IMR-90 (cell line): ENCODE measurements around the gene DHX40. TPM values are rescaled to one million over a fixed set of nuclear protein-coding genes. Genes with fewer than 3 reads are reported as not detected.

Source experiments
- ATAC-seq: fragments of 200-7000 bp; cut with Tn5 transposase; 2 replicates; pipeline ENCODE4 v1.9.1; 2020; ENCODE audit warnings: low read depth, mild to moderate bottlenecking, moderate library complexity
- BruUV-seq: library from RNA; stranded (reverse); fragments of 400-500 nt; replicated peaks from 2 replicates; lab custom pipeline; 2021; lab: Mats Ljungman, UMichigan
- CTCF ChIA-PET: fragments of 300-600 bp; formaldehyde crosslinking; extraction: SDS; loops from one replicate; lab custom pipeline; 2021; ENCODE audit warnings: antibody characterized with exemption; lab: Yijun Ruan, JAX
- POLR2A ChIA-PET: fragments of 300-600 bp; sonication (Branson Sonifier 250); formaldehyde crosslinking; loops from one replicate; lab custom pipeline; 2022; ENCODE audit warnings: antibody characterized with exemption; ENCODE audit not compliant: unreplicated experiment; lab: Charles Lee
- DNase-seq: peaks from one replicate; pipeline ENCODE4 v3.0.0; 2013
- H2AFZ ChIP-seq: replicated peaks from 2 replicates; pipeline ENCODE3; 2013; ENCODE audit warnings: low read length, mild to moderate bottlenecking; ENCODE audit not compliant: poor library complexity
- H2AK5ac ChIP-seq: 2 replicates; pipeline ENCODE4 v1.6.1; 2013; ENCODE audit warnings: low read depth, low read length, inconsistent platforms
- H2AK9ac ChIP-seq: replicated peaks from 2 replicates; pipeline ENCODE3; 2013; ENCODE audit warnings: mild to moderate bottlenecking, low read depth, low read length, moderate library complexity; ENCODE audit not compliant: poor library complexity
- H2BK120ac ChIP-seq: 2 replicates; pipeline ENCODE4 v1.6.1; 2013; ENCODE audit warnings: low read depth, low read length, inconsistent platforms
- H2BK15ac ChIP-seq: 3 replicates; pipeline ENCODE4 v1.6.1; 2013; ENCODE audit warnings: low read depth, low read length, inconsistent platforms
- H2BK20ac ChIP-seq: 2 replicates; pipeline ENCODE4 v1.6.1; 2013; ENCODE audit warnings: low read depth, mild to moderate bottlenecking, inconsistent platforms, low read length, moderate library complexity
- H2BK5ac ChIP-seq: 2 replicates; pipeline ENCODE4 v1.6.1; 2013; ENCODE audit warnings: mild to moderate bottlenecking, low read depth, low read length, inconsistent platforms; ENCODE audit not compliant: poor library complexity, severe bottlenecking
- H3K14ac ChIP-seq: replicated peaks from 2 replicates; pipeline ENCODE4 v1.6.1; 2013; ENCODE audit warnings: low read depth, low read length, inconsistent platforms
- H3K18ac ChIP-seq: 2 replicates; pipeline ENCODE4 v1.6.1; 2013; ENCODE audit warnings: low read depth, low read length, control low read depth
- H3K23ac ChIP-seq: 2 replicates; pipeline ENCODE4 v1.6.1; 2013; ENCODE audit warnings: low read depth, low read length, inconsistent platforms
- H3K27ac ChIP-seq: 2 replicates; pipeline ENCODE4 v1.5.1; 2013; ENCODE audit warnings: mild to moderate bottlenecking, control low read depth, low read length; ENCODE audit not compliant: insufficient read depth
- H3K27me3 ChIP-seq: 2 replicates; pipeline ENCODE4 v1.6.1; 2013; ENCODE audit warnings: low read length; ENCODE audit not compliant: control insufficient read depth, insufficient read depth
- H3K36me3 ChIP-seq: 2 replicates; pipeline ENCODE4 v1.6.1; 2013; ENCODE audit warnings: low read length, mixed read lengths; ENCODE audit not compliant: control insufficient read depth, insufficient read depth
- H3K4ac ChIP-seq: 2 replicates; pipeline ENCODE4 v1.6.1; 2013; ENCODE audit warnings: low read depth, low read length, inconsistent platforms
- H3K4me1 ChIP-seq: 2 replicates; pipeline ENCODE4 v1.6.1; 2013; ENCODE audit warnings: low read length, mixed read lengths; ENCODE audit not compliant: control insufficient read depth, insufficient read depth
- H3K4me2 ChIP-seq: 2 replicates; pipeline ENCODE4 v1.6.1; 2013; ENCODE audit warnings: low read depth, mild to moderate bottlenecking, control low read depth, low read length, moderate library complexity
- H3K4me3 ChIP-seq: 2 replicates; pipeline ENCODE4 v1.5.1; 2013; ENCODE audit warnings: low read depth, mild to moderate bottlenecking, control low read depth, low read length, moderate library complexity; ENCODE audit not compliant: insufficient read depth
- H3K56ac ChIP-seq: 2 replicates; pipeline ENCODE4 v1.6.1; 2013; ENCODE audit warnings: low read length, inconsistent platforms; ENCODE audit not compliant: insufficient read depth; ENCODE audit errors: extremely low read depth
- H3K79me1 ChIP-seq, 2 experiments: 2 replicates each; pipeline ENCODE4 v1.6.1; 2013; ENCODE audit warnings: low read length in 2 of 2, inconsistent platforms in 1 of 2, low read depth in 1 of 2
- H3K9ac ChIP-seq: 2 replicates; pipeline ENCODE4 v1.6.1; 2013; ENCODE audit warnings: low read depth, low read length, control low read depth
- H3K9me1 ChIP-seq: 2 replicates; pipeline ENCODE4 v1.6.1; 2013; ENCODE audit warnings: low read length, inconsistent platforms; ENCODE audit not compliant: insufficient read depth
- H3K9me3 ChIP-seq: 2 replicates; pipeline ENCODE4 v1.6.1; 2013; ENCODE audit warnings: low read length; ENCODE audit not compliant: control insufficient read depth, insufficient read depth
- H4K20me1 ChIP-seq: 2 replicates; pipeline ENCODE4 v1.6.1; 2013; ENCODE audit warnings: low read length, inconsistent platforms; ENCODE audit not compliant: insufficient read depth
- H4K5ac ChIP-seq: 2 replicates; pipeline ENCODE4 v1.6.1; 2013; ENCODE audit warnings: mild to moderate bottlenecking, low read depth, low read length, control low read depth
- H4K8ac ChIP-seq, 2 experiments: 2 replicates each; pipeline ENCODE4 v1.6.1; 2013; ENCODE audit warnings: low read depth in 2 of 2, low read length in 2 of 2, control low read depth in 1 of 2, inconsistent platforms in 1 of 2
- H4K91ac ChIP-seq: 2 replicates; pipeline ENCODE4 v1.6.1; 2013; ENCODE audit warnings: low read depth, low read length, inconsistent platforms; ENCODE audit not compliant: insufficient read depth
- BHLHE40 ChIP-seq: fragments of 150-350 bp; IDR thresholded peaks from 2 replicates; pipeline ENCODE4 v1.6.1; 2016; ENCODE audit warnings: mild to moderate bottlenecking, low read depth, low read length
- CEBPB ChIP-seq: IDR thresholded peaks from 2 replicates; pipeline ENCODE4 v1.6.1; 2012; ENCODE audit warnings: low read depth, low read length, improper control_type of control experiment
- CHD1 ChIP-seq: IDR thresholded peaks from 2 replicates; pipeline ENCODE4 v1.6.1; 2012; ENCODE audit warnings: low read depth, low read length, improper control_type of control experiment
- FOS ChIP-seq: fragments of 150-350 bp; IDR thresholded peaks from 2 replicates; pipeline ENCODE4 v1.6.1; 2016; ENCODE audit warnings: low read depth, low read length
- MAFK ChIP-seq: IDR thresholded peaks from 2 replicates; pipeline ENCODE4 v1.6.1; 2012; ENCODE audit warnings: low read depth, low read length, improper control_type of control experiment
- MXI1 ChIP-seq: IDR thresholded peaks from 2 replicates; pipeline ENCODE4 v1.6.1; 2012; ENCODE audit warnings: low read depth, mild to moderate bottlenecking, low read length, moderate library complexity, borderline replicate concordance
- NFE2L2 ChIP-seq: fragments of 150-350 bp; IDR thresholded peaks from 2 replicates; pipeline ENCODE4 v1.6.1; 2016; ENCODE audit warnings: low read depth, mild to moderate bottlenecking, low read length
- POLR2A ChIP-seq: IDR thresholded peaks from 2 replicates; pipeline ENCODE4 v1.6.1; 2012; ENCODE audit warnings: mild to moderate bottlenecking, low read depth, low read length
- RAD21 ChIP-seq: IDR thresholded peaks from 2 replicates; pipeline ENCODE4 v1.6.1; 2012; ENCODE audit warnings: low read length, improper control_type of control experiment
- RCOR1 ChIP-seq: IDR thresholded peaks from 2 replicates; pipeline ENCODE4 v1.6.1; 2012; ENCODE audit warnings: mild to moderate bottlenecking, low read length, improper control_type of control experiment; ENCODE audit not compliant: insufficient replicate concordance
- SMC3 ChIP-seq: fragments of 150-350 bp; IDR thresholded peaks from 2 replicates; pipeline ENCODE4 v1.6.1; 2016; ENCODE audit warnings: low read depth, mild to moderate bottlenecking, antibody characterized with exemption, low read length, moderate library complexity
- dilution Hi-C: fragments of 300-500 bp; cut with HindIII; formaldehyde crosslinking; loops from one replicate; pipeline ENCODE4 v1.14.3; 2018; ENCODE audit warnings: low sequenced_read_pairs; ENCODE audit not compliant: unreplicated experiment
- in situ Hi-C: fragments of 300-500 bp; cut with MboI; formaldehyde crosslinking; loops from 3 replicates; pipeline ENCODE4 v1.14.3; 2019; ENCODE audit warnings: low sequenced_read_pairs, inconsistent platforms, mixed read lengths
- intact Hi-C: fragments of 100-400 bp; cut with micrococcal nuclease; formaldehyde crosslinking; loops from 2 replicates; pipeline ENCODE4 v1.10.0; 2022
- polyA plus RNA-seq, 3 experiments: library from polyadenylated mRNA; depleted of rRNA; stranded (reverse); fragments of >200 nt; gene quantifications; 2 replicates each; pipeline ENCODE4 v1.2.3, GENCODE V29; 2012; ENCODE audit warnings: low replicate concordance in 1 of 3
- total RNA-seq: library from RNA; depleted of rRNA; stranded (reverse); fragments of >200 nt; gene quantifications from 2 replicates; pipeline ENCODE4 v1.2.3, GENCODE V29; 2012
- TF ChIP-seq, protein P1 (sequence below): conservative IDR thresholded peaks from 2 replicates; pipeline ENCODE4 v1.5.1; 2012; ENCODE audit warnings: mild to moderate bottlenecking, low read depth, low read length, improper control_type of control experiment
- TF ChIP-seq, protein P2 (sequence below): fragments of 150-350 bp; IDR thresholded peaks from 2 replicates; pipeline ENCODE4 v1.6.1; 2017; ENCODE audit warnings: mild to moderate bottlenecking, antibody characterized with exemption, low read length, low read depth
- TF ChIP-seq, protein P3 (sequence below): fragments of 150-350 bp; IDR thresholded peaks from 2 replicates; pipeline ENCODE4 v1.6.1; 2016; ENCODE audit warnings: low read depth, mild to moderate bottlenecking, low read length, moderate library complexity, borderline replicate concordance

DHX40 gene
- total and polyA plus RNA-seq, 2 of the 4 experiments (the other 2 are of a cell fraction): 17.4 to 44.4 TPM

DNA sequence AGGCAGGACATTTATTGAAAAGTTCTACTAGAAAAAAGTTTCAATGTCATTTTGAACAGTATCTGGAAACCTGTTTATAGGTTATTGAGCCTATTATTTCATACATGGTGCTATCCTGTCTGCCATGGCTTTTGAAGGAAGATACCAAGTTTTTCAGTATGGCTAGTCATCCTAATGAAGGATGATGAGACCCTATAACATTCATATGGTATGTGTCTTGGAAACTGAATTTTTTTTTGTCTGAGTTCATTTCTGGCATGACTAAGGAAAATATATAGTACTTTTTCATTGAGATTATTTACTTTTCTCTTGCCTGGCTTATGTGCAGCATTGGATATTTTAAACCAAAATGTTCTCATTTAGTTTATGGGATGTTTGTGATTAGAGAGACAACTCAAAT, 84.5 kb downstream of the DHX40 start:
- Histone ChIP-seq H3K4ac (no peak overlapping the region), H3K9ac (no peak overlapping the region), H3K4me3 (no peak overlapping the region), H3K27me3 (no peaks in the 10 kb centered on the region), H4K5ac (no peak overlapping the region), H3K27ac (no peak overlapping the region), H4K20me1 (peaks cover 63% of the 10 kb centered on the region; the same call in 1 of the 2 replicates), H4K91ac (no peak overlapping the region), H3K79me1 (peaks cover 35 to 65% of the 10 kb centered on the region in 2 experiments), H2BK15ac (no peak overlapping the region), H2AK9ac (no peak overlapping the region), H2BK20ac (no peak overlapping the region), H3K36me3 (peaks cover 51% of the 10 kb centered on the region), H3K4me1 (peaks cover 5% of the 10 kb centered on the region; the same call in 1 of the 2 replicates), H2AFZ (no peak overlapping the region), H3K9me3 (peaks cover 5% of the 10 kb centered on the region), H3K56ac (no peak overlapping the region), H3K14ac (no peak overlapping the region), H2BK5ac (no peak overlapping the region), H2AK5ac (no peak overlapping the region), H2BK120ac (no peak overlapping the region), H4K8ac (no peak overlapping the region), H3K18ac (no peak overlapping the region), H3K4me2 (no peak overlapping the region), H3K9me1 (peaks cover 2% of the 10 kb centered on the region; the same call in 1 of the 2 replicates), H3K23ac (no peak overlapping the region)
- POLR2A ChIA-PET: no interaction called here
- in situ Hi-C loops: no loop called here
- TF ChIP-seq CHD1: no peak
- no peak for TF ChIP-seq NFE2L2
- TF ChIP-seq MAFK: no peak
- TF ChIP-seq CEBPB: no peak
- no peak for TF ChIP-seq SMC3
- no peak for TF ChIP-seq RAD21
- TF ChIP-seq MXI1: no peak
- no peak for TF ChIP-seq RCOR1
- no peak for TF ChIP-seq FOS
- TF ChIP-seq, protein P1, sequence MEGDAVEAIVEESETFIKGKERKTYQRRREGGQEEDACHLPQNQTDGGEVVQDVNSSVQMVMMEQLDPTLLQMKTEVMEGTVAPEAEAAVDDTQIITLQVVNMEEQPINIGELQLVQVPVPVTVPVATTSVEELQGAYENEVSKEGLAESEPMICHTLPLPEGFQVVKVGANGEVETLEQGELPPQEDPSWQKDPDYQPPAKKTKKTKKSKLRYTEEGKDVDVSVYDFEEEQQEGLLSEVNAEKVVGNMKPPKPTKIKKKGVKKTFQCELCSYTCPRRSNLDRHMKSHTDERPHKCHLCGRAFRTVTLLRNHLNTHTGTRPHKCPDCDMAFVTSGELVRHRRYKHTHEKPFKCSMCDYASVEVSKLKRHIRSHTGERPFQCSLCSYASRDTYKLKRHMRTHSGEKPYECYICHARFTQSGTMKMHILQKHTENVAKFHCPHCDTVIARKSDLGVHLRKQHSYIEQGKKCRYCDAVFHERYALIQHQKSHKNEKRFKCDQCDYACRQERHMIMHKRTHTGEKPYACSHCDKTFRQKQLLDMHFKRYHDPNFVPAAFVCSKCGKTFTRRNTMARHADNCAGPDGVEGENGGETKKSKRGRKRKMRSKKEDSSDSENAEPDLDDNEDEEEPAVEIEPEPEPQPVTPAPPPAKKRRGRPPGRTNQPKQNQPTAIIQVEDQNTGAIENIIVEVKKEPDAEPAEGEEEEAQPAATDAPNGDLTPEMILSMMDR: no peak
- TF ChIP-seq, protein P2, sequence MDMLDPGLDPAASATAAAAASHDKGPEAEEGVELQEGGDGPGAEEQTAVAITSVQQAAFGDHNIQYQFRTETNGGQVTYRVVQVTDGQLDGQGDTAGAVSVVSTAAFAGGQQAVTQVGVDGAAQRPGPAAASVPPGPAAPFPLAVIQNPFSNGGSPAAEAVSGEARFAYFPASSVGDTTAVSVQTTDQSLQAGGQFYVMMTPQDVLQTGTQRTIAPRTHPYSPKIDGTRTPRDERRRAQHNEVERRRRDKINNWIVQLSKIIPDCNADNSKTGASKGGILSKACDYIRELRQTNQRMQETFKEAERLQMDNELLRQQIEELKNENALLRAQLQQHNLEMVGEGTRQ: no peak
- TF ChIP-seq BHLHE40: no peak
- TF ChIP-seq, protein P3, sequence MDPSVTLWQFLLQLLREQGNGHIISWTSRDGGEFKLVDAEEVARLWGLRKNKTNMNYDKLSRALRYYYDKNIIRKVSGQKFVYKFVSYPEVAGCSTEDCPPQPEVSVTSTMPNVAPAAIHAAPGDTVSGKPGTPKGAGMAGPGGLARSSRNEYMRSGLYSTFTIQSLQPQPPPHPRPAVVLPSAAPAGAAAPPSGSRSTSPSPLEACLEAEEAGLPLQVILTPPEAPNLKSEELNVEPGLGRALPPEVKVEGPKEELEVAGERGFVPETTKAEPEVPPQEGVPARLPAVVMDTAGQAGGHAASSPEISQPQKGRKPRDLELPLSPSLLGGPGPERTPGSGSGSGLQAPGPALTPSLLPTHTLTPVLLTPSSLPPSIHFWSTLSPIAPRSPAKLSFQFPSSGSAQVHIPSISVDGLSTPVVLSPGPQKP: no peak
- TF ChIP-seq POLR2A: no peak
- BruUV-seq: no TSS peak
- no peak for ATAC-seq
- CTCF ChIA-PET: interaction anchor here (1.6 kb wide), 1 partner anchor 129 kb away, joined by 3 read pairs; no protein-coding TSS in a partner anchor
- peak; percentile 52 for DNase-seq
- dilution Hi-C loops: no loop called here
- intact Hi-C loops: no loop called here
